Testis (tissue), 3 donors: ENCODE data around the gene C2orf42. TPM values are rescaled to one million over a fixed set of nuclear protein-coding genes. Genes with fewer than 3 reads are reported as not detected.
"Not testable (repeated sequence)": the region's sequence is repeated elsewhere in the genome, so short reads cannot be mapped to it uniquely, and the experiment has no call there.

ENCODE experiments used
- DNase-seq: peaks from one replicate; pipeline ENCODE4 v3.0.0-alpha.2; 2019
- H3K27ac ChIP-seq, 2 donors: fragments of 200-600 bp; sonication (generic); one replicate each; pipeline ENCODE4 v1.5.1; 2019
- H3K27me3 ChIP-seq: fragments of 200-600 bp; sonication (generic); one replicate; pipeline ENCODE4 v1.5.1; 2019
- H3K36me3 ChIP-seq: fragments of 200-600 bp; sonication (generic); one replicate; pipeline ENCODE4 v1.5.1; 2017; ENCODE audit warnings: low read depth; ENCODE audit errors: missing control alignments
- H3K4me1 ChIP-seq: fragments of 200-600 bp; sonication (generic); one replicate; pipeline ENCODE4 v1.5.1; 2019
- H3K4me3 ChIP-seq, 2 donors: fragments of 200-600 bp; sonication (generic); one replicate each; pipeline ENCODE4 v1.5.1; 2017 to 2019
- H3K9me3 ChIP-seq: fragments of 200-600 bp; sonication (generic); one replicate; pipeline ENCODE4 v1.5.1; 2017
- POLR2A ChIP-seq: fragments of 450-650 bp; IDR thresholded peaks from one replicate; pipeline ENCODE4 v1.6.1; 2017; ENCODE audit warnings: antibody characterized with exemption, mild to moderate bottlenecking, moderate library complexity
- WGBS, 2 donors: methylation state at CpG; one replicate each; pipeline ENCODE4 v1.1.5; 2018; 5-methylcytosine and 5-hydroxymethylcytosine counted together
- intact Hi-C: fragments of 100-400 bp; cut with DNase I; formaldehyde crosslinking; loops from one replicate; pipeline ENCODE4 v1.15.1; 2023; ENCODE audit warnings: low total_unique reads
- polyA plus RNA-seq: library from polyadenylated mRNA; stranded (reverse); fragments of 350-450 nt; fragmentation: Illumina TruSeq; extraction: RNeasy Lipid Tissue Mini Kit (QIAGEN cat#74804); gene quantifications from one replicate; pipeline ENCODE4 v1.2.3, GENCODE V29; 2014; ENCODE audit warnings: low read depth, low replicate concordance; ENCODE audit not compliant: insufficient read depth
- total RNA-seq, 2 donors: library from RNA; depleted of rRNA; stranded (reverse); fragments of >200 nt; gene quantifications; one replicate each; pipeline ENCODE4 v1.2.3, GENCODE V29; 2016
- TF ChIP-seq, protein P1 (sequence below), 3 experiments: fragments of 450-650 bp in 2 of 3; fragments of 200-600 bp in 1 of 3; sonication (generic) in 1 of 3; IDR thresholded peaks; one replicate each; pipeline ENCODE4 v1.5.1; 2016 to 2019; ENCODE audit warnings: antibody characterized with exemption in 3 of 3, mild to moderate bottlenecking in 2 of 3, moderate library complexity in 1 of 3

The C2orf42 gene
- total and polyA plus RNA-seq, 3 donors from 2014 or later = 61.6 to 175 (median 94.4) TPM

DNA sequence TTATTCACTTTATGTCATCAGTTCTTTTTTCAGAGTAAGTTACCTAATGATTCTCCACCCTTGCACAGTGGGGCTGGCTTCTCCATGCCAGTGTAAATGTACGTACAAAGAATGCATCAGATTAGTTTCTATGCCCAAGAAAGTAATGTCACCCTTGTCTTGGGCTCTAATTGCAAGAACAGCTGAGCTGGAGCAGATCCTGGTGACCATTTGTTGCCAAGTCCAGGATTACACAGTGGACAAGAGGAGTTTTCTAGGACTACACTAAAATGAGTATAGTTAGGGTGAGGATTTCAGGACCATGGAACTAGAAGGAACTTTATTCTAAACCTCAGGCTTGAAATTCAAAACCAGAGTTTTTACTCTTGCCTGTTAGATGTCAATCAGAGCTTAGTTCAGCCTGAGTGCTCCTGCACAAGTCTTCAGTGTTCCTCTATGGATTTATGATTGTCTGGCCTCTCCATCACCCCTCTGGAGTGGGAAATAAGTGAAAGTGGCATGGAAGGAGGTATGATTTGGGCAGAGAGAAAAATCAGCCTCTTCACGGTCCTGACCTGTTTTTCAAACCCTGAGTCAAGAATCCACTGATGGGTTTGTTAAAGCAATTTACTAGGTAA lies 73.8 kb downstream of the C2orf42 start:
- H3K27ac ChIP-seq = peak overlapping the region in 1 of 2 donors; percentile 77
- no peaks in the 10 kb centered on the region for H3K36me3 ChIP-seq
- no peaks in the 10 kb centered on the region for H3K9me3 ChIP-seq
- no peak for DNase-seq
- 69 to 80% methylated on average over 2 of the region's 2 CpGs for WGBS, 2 donors
- H3K4me3 ChIP-seq = no peak overlapping the region
- no peak for TF ChIP-seq POLR2A
- TF ChIP-seq, protein P1, sequence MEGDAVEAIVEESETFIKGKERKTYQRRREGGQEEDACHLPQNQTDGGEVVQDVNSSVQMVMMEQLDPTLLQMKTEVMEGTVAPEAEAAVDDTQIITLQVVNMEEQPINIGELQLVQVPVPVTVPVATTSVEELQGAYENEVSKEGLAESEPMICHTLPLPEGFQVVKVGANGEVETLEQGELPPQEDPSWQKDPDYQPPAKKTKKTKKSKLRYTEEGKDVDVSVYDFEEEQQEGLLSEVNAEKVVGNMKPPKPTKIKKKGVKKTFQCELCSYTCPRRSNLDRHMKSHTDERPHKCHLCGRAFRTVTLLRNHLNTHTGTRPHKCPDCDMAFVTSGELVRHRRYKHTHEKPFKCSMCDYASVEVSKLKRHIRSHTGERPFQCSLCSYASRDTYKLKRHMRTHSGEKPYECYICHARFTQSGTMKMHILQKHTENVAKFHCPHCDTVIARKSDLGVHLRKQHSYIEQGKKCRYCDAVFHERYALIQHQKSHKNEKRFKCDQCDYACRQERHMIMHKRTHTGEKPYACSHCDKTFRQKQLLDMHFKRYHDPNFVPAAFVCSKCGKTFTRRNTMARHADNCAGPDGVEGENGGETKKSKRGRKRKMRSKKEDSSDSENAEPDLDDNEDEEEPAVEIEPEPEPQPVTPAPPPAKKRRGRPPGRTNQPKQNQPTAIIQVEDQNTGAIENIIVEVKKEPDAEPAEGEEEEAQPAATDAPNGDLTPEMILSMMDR (IDR thresholded peaks at IDR 0.05) = no peak
- H3K4me1 ChIP-seq = peaks cover 14% of the 10 kb centered on the region
- intact Hi-C loops = no loop called here
- no peaks in the 10 kb centered on the region for H3K27me3 ChIP-seq

DNA sequence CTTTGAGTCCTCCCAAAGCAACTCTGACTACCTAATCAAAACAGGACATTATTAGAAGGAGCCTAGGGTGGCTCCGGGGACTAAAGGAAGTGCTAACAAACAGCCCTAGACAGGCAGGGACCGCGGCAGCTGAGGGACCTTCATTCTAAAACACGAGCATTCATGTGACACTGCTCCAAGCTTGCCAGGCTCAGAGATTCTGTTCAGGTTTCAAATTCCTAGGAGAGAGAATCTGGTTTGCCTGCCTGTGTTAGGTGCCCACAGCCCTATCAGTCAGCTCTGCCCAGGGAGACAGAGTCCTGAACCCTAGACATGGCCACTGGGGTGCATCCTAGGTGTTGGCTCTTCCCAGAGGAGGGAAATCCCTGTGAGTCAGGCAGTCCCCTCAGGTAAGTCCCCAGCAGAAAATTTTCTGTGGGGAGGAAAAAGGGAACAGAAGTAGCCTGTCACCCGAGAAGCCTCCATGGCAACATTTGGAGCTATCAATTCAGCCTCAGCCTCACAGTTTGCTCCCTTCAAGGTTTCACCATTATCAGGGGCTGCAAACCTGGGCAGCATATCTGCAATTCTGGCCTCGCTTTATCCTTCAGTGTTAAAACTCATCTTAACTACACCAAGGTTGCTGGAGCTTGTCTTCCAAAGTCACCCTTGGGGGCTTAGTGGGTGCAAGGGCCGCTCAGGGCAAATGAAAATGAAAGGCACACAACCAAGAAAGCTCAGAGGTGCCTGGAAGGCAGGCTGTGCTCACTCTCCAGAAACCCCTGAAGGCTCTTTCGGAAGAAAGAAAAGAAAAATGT lies 75.0 kb downstream of the C2orf42 start:
- no peak for TF ChIP-seq POLR2A
- TF ChIP-seq, protein P1 (IDR thresholded peaks at IDR 0.05) = no peak
- Histone ChIP-seq H3K36me3 (no peaks in the 10 kb centered on the region), H3K4me1 (peaks cover 16% of the 10 kb centered on the region), H3K27ac (no peak overlapping the region), H3K9me3 (no peaks in the 10 kb centered on the region), H3K27me3 (no peaks in the 10 kb centered on the region), H3K4me3 (no peak overlapping the region)
- DNase-seq = peak; percentile 34
- WGBS, 2 donors = 61 to 82% methylated on average over 7 to 8 of the region's 8 CpGs
- intact Hi-C loops = no loop called here

DNA sequence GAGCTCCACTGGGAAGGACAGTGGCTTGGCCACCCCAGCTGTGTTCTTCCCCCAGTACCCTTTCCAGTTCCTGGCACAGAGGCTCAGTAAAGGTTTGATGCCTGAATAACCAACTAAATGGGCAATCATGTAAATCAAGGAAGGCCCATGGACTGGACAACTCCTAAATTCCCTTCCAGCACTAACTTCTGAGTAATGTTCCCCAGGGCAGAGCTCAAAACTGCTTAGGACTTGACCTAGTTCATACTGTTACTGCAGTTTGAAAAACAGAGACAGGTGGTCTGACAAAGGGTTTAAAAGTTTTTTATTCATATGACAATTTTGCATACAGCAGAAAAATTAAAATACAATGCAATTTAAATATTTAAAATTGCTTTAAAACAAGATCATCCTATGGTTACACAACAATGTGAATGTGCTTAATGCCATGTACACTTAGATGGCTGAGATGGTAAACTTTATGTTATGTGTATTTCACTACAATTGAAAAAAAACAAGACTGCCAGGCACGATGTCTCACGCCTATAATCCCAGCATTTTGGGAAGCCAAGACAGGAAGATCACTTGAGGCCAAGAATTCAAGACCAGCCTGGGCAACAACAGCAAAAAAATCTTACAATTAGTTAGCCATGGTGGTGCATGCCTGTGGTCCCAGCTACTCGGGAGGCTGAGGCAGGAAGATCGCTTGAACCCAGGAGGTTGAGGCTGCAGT lies 77.3 kb downstream of the C2orf42 start:
- intact Hi-C loops = no loop called here
- DNase-seq = no peak
- Histone ChIP-seq H3K36me3 (no peaks in the 10 kb centered on the region), H3K4me1 (peaks cover 16% of the 10 kb centered on the region), H3K9me3 (no peaks in the 10 kb centered on the region), H3K27me3 (no peaks in the 10 kb centered on the region), H3K27ac (no peak overlapping the region), H3K4me3 (no peak overlapping the region)
- TF ChIP-seq, protein P1 (IDR thresholded peaks at IDR 0.05) = no peak
- TF ChIP-seq POLR2A = no peak
- WGBS, 2 donors = 94% methylated on average over 4 of the region's 4 CpGs

DNA sequence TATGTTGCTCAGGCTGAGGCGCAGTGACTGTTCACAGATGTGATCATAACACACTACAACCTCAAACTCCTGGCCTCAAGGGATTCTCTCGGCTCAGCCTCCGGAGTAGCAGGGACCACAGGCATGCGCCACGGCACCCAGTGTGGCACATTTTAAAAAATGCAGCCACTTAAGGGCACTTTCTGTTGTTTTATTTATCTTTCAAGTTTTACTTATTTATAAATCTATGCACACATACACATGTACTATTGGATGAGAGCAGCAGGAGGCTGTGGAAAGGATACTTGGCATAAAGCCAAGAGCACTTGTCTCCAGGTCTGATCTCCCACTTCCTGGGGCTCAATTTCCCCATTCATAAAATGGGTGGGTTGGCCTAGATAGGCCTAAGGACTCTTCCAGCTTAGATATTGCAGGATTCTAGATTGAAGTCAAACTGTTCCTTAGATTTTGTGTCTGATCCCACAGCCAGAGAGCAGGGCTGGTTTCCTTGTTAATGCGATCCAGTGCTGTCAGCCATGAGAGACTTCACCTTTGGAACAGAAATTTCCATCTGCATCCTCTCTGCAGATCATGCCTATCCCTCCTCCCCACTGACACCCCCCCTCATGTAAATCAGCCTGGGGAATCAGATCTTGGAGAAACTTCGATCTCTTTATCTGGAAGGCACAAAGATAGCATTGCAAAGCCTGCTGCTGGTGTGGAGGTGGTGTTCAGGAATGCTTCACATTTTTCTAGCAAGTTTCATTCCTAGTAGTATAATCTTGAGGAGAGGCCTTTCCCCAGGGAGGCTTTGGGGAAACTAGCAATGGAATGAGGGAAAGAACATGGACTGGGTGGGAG lies 78.8 kb downstream of the C2orf42 start:
- H3K9me3 ChIP-seq = no peaks in the 10 kb centered on the region
- DNase-seq = no peak
- intact Hi-C loops = no loop called here
- no peaks in the 10 kb centered on the region for H3K27me3 ChIP-seq
- H3K4me3 ChIP-seq = no peak overlapping the region
- H3K27ac ChIP-seq = peak overlapping the region in 1 of 2 donors; percentile 35
- no peaks in the 10 kb centered on the region for H3K36me3 ChIP-seq
- TF ChIP-seq POLR2A = no peak
- TF ChIP-seq, protein P1 (IDR thresholded peaks at IDR 0.05) = no peak
- WGBS, 2 donors = 82 to 86% methylated on average over 7 of the region's 7 CpGs
- peaks cover 13% of the 10 kb centered on the region for H3K4me1 ChIP-seq

DNA sequence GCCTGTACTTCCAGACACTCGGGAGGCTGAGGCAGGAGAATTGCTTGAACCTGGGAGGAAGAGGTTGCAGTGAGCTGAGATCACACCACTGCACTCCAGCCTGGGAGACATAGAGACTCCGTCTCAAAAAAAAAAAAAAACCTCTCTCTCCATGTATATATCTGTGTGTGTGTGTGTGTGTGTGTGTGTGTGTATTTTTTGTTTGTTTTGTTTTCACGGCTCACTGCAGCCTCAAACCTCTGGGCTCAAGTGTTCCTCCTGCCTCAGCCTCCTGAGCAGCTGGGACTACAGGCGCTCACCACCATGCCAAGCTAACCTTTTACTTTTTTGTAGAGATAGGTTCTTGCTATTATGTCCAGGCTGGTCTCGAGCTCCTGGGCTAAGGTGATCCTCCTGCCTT lies 80.4 kb downstream of the C2orf42 start:
- H3K27ac ChIP-seq, H3K9me3 ChIP-seq, H3K36me3 ChIP-seq, intact Hi-C loops, DNase-seq, H3K27me3 ChIP-seq, H3K4me1 ChIP-seq, H3K4me3 ChIP-seq: not testable (repeated sequence)
- 92 to 93% methylated on average over 5 of the region's 5 CpGs for WGBS, 2 donors

DNA sequence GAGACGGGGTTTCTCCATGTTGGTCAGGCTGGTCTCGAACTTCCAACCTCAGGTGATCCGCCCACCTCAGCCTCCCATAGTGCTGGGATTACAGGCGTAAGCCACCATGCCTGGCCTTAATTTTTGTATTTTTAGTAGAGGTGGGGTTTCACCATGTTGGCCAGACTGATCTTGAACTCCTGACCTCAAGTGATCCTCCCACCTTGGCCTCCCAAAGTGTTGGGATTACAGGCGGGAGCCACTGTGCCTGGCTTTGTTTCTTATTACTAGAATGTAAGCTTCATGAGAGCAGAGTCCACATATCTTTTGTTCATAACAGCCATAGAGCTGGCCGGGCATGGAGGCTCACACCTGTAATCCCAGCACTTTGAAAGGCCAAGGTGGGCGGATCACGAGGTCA lies 84.7 kb downstream of the C2orf42 start:
- intact Hi-C loops, H3K36me3 ChIP-seq, H3K4me1 ChIP-seq, H3K9me3 ChIP-seq, H3K27ac ChIP-seq, H3K27me3 ChIP-seq, DNase-seq, H3K4me3 ChIP-seq: not testable (repeated sequence)
- WGBS, 2 donors = 93 to 95% methylated on average over 8 of the region's 8 CpGs
